WTC11 (cell line): Measurements from ENCODE around the gene XCL1.

Experiments
- TF ChIP-seq, protein P1 (sequence below): sonication (generic); formaldehyde crosslinking; IDR thresholded peaks from 2 replicates; pipeline ENCODE4 v1.8.1; 2023; ENCODE audit warnings: mild to moderate bottlenecking, missing genetic modification reagents, moderate library complexity
- TF ChIP-seq, protein P2 (sequence below): sonication (generic); formaldehyde crosslinking; IDR thresholded peaks from 2 replicates; pipeline ENCODE4 v1.8.1; 2023; ENCODE audit warnings: mild to moderate bottlenecking, missing genetic modification reagents
- TF ChIP-seq, protein P3 (sequence below): fragments of 200-600 bp; IDR thresholded peaks from 2 replicates; pipeline ENCODE4 v1.8.0; 2022; ENCODE audit warnings: antibody characterized with exemption

DNA sequence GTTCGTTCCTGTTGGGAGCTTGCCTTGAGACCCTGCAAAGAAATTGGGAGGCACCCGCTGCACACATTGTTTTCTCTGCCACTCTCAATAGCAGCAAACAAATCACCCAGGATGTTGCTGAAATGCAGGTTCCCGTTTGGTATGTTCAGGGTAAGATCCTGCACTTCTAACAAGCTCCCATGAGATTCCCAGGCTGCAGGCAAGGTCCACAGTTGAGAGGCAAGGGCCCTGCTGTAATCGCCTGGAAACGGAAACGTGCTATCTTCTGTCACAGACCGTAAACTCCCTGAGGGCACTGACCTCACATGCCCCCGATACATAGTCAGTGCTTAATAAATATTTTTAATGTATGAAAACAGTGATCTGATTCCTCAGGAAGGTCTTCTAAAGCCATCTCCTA is 37.8 kb downstream of the XCL1 start:
- TF ChIP-seq, protein P1, sequence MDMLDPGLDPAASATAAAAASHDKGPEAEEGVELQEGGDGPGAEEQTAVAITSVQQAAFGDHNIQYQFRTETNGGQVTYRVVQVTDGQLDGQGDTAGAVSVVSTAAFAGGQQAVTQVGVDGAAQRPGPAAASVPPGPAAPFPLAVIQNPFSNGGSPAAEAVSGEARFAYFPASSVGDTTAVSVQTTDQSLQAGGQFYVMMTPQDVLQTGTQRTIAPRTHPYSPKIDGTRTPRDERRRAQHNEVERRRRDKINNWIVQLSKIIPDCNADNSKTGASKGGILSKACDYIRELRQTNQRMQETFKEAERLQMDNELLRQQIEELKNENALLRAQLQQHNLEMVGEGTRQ (CRISPR knock-in tag) = no peak
- TF ChIP-seq, protein P2, sequence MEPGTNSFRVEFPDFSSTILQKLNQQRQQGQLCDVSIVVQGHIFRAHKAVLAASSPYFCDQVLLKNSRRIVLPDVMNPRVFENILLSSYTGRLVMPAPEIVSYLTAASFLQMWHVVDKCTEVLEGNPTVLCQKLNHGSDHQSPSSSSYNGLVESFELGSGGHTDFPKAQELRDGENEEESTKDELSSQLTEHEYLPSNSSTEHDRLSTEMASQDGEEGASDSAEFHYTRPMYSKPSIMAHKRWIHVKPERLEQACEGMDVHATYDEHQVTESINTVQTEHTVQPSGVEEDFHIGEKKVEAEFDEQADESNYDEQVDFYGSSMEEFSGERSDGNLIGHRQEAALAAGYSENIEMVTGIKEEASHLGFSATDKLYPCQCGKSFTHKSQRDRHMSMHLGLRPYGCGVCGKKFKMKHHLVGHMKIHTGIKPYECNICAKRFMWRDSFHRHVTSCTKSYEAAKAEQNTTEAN (CRISPR knock-in tag) = no peak
- TF ChIP-seq, protein P3, sequence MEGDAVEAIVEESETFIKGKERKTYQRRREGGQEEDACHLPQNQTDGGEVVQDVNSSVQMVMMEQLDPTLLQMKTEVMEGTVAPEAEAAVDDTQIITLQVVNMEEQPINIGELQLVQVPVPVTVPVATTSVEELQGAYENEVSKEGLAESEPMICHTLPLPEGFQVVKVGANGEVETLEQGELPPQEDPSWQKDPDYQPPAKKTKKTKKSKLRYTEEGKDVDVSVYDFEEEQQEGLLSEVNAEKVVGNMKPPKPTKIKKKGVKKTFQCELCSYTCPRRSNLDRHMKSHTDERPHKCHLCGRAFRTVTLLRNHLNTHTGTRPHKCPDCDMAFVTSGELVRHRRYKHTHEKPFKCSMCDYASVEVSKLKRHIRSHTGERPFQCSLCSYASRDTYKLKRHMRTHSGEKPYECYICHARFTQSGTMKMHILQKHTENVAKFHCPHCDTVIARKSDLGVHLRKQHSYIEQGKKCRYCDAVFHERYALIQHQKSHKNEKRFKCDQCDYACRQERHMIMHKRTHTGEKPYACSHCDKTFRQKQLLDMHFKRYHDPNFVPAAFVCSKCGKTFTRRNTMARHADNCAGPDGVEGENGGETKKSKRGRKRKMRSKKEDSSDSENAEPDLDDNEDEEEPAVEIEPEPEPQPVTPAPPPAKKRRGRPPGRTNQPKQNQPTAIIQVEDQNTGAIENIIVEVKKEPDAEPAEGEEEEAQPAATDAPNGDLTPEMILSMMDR = no peak
